Measurements from ENCODE around the gene ADAMTS18.

The ADAMTS18 gene

GRCh38 chr16:77439106-77439505 lies 4.3 kb upstream of the ADAMTS18 start:
- in situ Hi-C loops (cut with MboI; ENCODE audit: low sequenced_read_pairs), result no loop called here

GRCh38 chr16:77437859-77438258 lies 3.0 kb upstream of the ADAMTS18 start:
- in situ Hi-C loops (cut with MboI; ENCODE audit: low sequenced_read_pairs), result no loop called here

- in situ Hi-C loops (cut with MboI; ENCODE audit: low sequenced_read_pairs), result no loop called here
Measured at GRCh38 chr16:77435272-77435820, 512 bp upstream of the ADAMTS18 start.

- in situ Hi-C loops (cut with MboI; ENCODE audit: low sequenced_read_pairs), result no loop called here
Measured at GRCh38 chr16:77434022-77434529, 758 bp downstream of the ADAMTS18 start.

- in situ Hi-C loops (cut with MboI; ENCODE audit: low sequenced_read_pairs), result no loop called here
Measured at GRCh38 chr16:77433146-77433545, 1.7 kb downstream of the ADAMTS18 start.

- in situ Hi-C loops (cut with MboI; ENCODE audit: low sequenced_read_pairs), result no loop called here
Measured at GRCh38 chr16:77432264-77432663, 2.6 kb downstream of the ADAMTS18 start.

GRCh38 chr16:77430787-77431585 lies 3.8 kb downstream of the ADAMTS18 start:
- in situ Hi-C loops (cut with MboI; ENCODE audit: low sequenced_read_pairs), result no loop called here

GRCh38 chr16:77430360-77430759 lies 4.5 kb downstream of the ADAMTS18 start:
- in situ Hi-C loops (cut with MboI; ENCODE audit: low sequenced_read_pairs), result no loop called here

- in situ Hi-C loops (cut with MboI; ENCODE audit: low sequenced_read_pairs), result no loop called here
Measured at GRCh38 chr16:77424871-77425604, 9.8 kb downstream of the ADAMTS18 start.

- in situ Hi-C loops (cut with MboI; ENCODE audit: low sequenced_read_pairs), result no loop called here
Measured at GRCh38 chr16:77422196-77422784, 12.5 kb downstream of the ADAMTS18 start.

GRCh38 chr16:77416939-77417480 lies 17.8 kb downstream of the ADAMTS18 start:
- in situ Hi-C loops (cut with MboI; ENCODE audit: low sequenced_read_pairs), result no loop called here

- in situ Hi-C loops (cut with MboI; ENCODE audit: low sequenced_read_pairs), result no loop called here
Measured at GRCh38 chr16:77414752-77415231, 20.0 kb downstream of the ADAMTS18 start.

- in situ Hi-C loops (cut with MboI; ENCODE audit: low sequenced_read_pairs), result no loop called here
Measured at GRCh38 chr16:77410449-77410848, 24.4 kb downstream of the ADAMTS18 start.

GRCh38 chr16:77409311-77409710 lies 25.5 kb downstream of the ADAMTS18 start:
- in situ Hi-C loops (cut with MboI; ENCODE audit: low sequenced_read_pairs), result no loop called here

GRCh38 chr16:77408607-77409006 lies 26.2 kb downstream of the ADAMTS18 start:
- in situ Hi-C loops (cut with MboI; ENCODE audit: low sequenced_read_pairs), result no loop called here

- in situ Hi-C loops (cut with MboI; ENCODE audit: low sequenced_read_pairs), result no loop called here
Measured at GRCh38 chr16:77406680-77407079, 28.2 kb downstream of the ADAMTS18 start.

GRCh38 chr16:77404775-77405174 lies 30.1 kb downstream of the ADAMTS18 start:
- in situ Hi-C loops (cut with MboI; ENCODE audit: low sequenced_read_pairs), result no loop called here

GRCh38 chr16:77403732-77404131 lies 31.1 kb downstream of the ADAMTS18 start:
- in situ Hi-C loops (cut with MboI; ENCODE audit: low sequenced_read_pairs), result no loop called here

- in situ Hi-C loops (cut with MboI; ENCODE audit: low sequenced_read_pairs), result no loop called here
Measured at GRCh38 chr16:77402672-77403071, 32.2 kb downstream of the ADAMTS18 start.

- in situ Hi-C loops (cut with MboI; ENCODE audit: low sequenced_read_pairs), result no loop called here
Measured at GRCh38 chr16:77402118-77402517, 32.7 kb downstream of the ADAMTS18 start.

GRCh38 chr16:77399546-77399945 lies 35.3 kb downstream of the ADAMTS18 start:
- in situ Hi-C loops (cut with MboI; ENCODE audit: low sequenced_read_pairs), result no loop called here
